HG03442 (cell line): Measurements from ENCODE around the gene RHO.

Source experiments
- ATAC-seq: cut with Tn5 transposase; IDR thresholded peaks from one replicate; pipeline ENCODE4 v1.9.1; 2021; ENCODE audit warnings: mild to moderate bottlenecking, moderate library complexity; ENCODE audit not compliant: unreplicated experiment

Gene RHO

DNA sequence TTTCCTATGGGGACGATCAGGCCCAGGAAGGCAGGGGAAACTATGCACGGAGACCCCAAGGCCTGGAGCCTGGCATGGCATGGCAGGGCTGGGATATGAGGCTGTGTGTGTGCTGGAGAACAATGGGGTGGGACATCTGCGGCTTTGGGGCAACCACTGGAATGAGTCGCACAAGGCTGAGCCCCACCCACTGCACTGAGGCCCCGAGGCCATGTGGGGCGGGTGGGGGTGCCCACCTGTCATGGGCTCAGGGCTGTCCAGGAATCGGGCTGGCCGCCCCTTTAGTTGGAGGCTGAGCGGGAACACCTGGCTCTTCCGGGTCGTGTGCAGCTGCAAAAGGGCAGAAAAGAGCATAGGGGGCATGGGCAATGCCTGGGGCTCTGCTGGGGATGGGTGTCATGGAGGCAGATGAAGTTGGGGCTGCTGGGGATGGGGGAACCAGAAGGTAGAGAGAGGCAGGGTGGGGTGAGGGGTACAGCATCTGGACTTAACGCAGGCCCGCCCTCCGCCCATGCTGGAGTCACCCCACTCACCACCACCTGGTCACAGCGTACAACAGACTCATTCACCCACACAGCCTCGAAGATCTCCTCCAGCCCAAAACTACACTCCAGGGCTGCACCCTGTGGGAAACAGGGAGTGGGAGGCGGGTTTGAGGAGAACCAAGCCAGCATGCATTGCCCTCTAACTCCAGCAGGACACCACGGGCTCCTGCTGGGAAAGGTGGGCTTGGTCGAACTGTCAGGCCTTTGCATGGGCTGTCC lies 47.0 kb downstream of the RHO start:
- ATAC-seq, result no peak

DNA sequence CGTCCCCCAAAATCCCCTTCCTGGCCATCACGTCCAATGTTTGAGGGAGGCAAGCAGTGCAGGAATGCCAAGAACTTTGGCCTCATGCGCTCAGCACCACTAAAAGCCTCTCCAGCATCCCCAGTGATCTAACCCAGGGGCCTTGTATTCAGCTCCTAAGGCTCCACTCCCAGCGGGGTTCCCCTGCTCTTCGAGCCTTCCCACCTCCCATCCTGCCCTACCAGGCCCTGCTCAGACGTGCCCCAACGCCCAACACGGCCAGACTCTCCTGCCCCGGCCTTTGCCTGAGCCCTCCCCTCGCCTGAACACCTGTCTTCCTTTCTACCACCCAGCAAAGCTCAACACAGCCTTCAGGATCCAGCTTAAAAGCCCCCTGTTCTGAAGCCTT lies 47.6 kb downstream of the RHO start:
- no peak for ATAC-seq

DNA sequence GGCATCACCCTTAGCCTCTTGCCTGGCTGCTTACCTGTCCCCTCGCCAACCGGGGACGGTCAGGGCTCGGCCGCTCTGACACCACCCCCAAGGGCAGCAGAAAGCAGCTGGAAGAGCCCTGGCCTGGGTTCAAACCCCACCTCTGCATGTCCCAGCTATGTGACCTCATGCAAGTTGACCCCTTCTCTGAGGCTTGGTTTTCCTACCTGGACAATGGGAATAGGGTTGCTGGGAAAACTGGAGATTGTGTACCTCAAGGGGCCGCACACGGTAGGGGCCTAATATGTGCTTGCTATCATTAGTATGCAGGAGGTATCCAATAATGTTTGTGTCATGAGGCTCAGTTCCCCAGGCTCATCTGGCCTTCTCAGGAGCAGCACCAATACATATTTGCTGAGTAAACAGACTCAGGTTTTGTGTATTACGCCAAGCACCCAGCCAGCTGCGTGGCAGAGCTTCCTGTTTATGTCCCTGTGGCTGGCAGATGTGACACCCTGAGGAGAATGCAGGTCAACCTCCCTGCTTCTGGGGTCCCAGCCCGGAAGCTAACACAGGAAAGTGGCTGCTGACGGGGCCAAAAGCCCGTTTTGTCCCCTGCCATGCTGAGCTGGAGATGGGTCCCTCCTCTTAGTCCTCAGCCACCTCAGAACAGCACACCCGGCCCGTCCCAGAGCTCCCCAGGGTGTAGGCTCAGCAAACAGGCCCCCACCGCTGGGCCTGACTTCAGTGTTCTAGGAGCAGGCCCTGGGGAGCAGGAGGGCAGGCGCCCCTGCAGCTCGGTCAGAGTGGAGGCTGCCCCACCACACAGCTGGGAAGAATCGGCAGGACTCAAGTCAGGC lies 48.3 kb downstream of the RHO start:
- ATAC-seq, result no peak

DNA sequence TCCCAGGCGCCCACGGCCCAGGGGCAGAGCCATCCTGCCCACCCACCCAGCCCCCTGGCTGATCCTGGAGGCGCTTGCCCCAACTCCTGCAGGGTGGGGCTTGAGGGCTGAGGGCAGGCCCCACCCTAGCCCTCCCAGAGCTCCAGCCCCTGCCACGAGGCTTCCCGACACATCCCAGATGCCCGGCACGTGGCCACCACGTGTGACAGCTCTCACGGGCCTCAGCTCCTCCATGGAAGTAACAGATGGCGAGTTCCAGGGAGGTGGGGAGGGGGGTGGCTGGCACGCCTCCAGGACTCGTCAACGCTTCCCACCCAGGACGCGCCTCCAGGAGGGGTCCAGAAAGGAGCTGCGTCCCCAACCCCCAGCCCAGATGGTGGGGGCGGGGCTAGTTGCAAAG lies 48.9 kb downstream of the RHO start:
- ATAC-seq, result no peak

DNA sequence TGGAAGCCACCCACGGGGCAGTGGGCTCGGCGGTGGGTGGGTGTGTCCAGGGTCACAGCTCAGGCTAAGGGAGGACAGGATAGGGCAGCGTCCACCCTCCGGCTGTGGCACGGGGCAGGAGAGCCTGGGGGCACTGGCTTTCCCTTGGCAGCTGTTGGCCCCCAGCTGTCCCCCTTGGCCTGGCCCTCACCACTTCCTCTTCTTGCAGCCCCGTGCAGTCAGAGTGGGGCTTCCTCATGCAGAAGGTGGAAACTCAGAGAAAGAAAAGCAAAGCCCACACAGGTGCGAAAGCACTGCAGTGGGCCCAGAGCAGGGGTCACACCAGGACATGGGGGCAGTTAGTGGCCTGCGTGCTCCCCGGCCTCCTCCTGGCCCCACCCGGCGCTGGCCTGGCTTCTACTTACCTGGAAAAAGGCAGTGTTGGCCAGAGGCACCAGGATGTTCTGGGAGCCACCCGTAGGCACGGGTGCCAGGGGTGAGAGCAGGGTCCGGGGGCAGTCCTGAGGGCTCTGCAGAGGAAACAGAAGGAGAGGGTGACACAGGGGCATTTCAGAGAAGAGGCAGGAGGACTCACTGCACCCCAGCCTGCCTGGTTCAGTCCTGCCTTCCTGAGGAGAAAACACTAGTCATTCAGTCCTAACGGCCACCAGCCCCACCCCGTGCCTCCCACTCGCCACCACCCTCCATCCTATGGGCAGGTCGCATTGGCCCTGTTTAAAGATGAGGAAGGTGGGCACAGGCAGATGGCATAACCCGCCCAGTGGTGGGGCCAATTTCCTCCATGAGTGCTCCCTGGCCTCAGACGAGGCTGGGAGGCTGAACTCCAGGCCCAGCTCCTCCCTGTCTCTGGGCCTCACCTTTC lies 49.7 kb downstream of the RHO start:
- no peak for ATAC-seq

DNA sequence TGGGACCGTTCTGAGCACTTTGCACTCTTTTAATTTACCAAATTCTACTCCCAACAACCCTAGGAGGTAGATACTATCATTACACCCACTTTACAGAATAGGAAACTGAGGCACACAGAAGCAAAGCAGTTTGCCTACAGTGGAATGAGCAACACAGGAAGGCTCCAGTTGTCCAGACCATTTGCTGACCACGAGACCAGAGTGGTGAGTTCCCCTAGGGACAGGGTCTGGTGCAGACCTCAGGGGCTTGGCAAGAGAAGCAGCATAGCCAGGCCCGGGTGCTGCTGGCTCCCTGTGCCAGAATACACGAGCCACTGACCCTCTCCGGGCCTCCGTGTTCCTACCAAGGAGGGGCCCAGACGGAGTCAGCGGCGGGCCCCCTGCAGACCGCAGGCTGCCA lies 51.6 kb downstream of the RHO start:
- no peak for ATAC-seq

DNA sequence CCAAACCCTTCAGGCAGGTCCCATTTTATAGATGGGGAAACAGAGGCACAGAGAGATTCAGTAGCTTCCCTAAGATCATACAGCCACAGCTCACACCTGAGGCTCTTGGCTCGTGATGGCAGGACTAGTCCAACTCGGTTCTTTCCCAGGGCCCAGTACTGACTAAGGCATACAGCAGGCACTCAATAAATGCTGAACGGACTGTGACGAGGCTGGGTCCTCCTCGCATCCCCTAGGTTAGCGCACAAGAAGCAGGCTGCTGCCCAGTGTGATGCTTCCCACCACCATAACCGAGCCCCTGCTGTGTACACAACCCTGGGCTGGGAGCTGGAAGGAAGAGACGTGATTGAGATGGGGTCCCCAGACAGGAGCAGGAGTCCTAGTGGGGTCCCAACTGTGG lies 53.2 kb downstream of the RHO start:
- no peak for ATAC-seq

DNA sequence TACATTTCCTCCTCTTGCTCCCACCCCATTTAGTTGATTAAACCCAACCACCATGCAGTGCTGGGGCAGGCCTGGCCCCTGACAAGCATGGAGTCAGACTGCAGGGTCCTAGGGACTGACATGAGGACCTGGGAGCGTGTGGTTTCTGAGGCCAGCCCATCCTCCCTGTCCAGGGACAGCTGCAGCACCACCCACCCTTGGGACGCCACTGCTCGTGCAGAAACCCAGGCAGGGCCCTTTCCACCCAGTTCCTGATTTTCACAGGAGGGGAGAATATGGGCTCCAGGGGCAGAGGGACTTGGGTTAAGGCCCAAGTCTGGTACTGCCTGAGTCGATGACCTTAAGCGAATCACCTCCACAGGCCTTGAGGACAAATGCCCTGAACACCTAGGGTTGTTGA lies 54.4 kb downstream of the RHO start:
- ATAC-seq, result no peak

DNA sequence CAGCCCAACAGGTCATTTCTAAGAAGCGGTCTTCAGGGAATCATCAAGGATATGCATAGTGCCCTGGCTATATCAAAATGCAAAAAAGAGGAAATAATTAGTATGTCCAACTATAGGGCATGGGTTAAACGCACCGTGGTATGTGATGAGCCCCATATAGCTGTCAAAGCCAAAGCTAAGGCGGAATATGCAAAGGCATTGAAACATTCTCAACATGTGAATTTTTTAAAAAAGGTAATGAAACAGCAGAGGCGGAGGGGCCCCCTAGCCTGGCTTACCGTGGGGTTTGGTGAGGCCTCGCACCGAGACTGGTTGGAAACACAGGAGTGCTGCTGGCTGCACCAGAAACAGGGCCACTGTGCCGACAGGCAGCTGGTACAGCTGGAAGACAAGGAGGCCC lies 54.9 kb downstream of the RHO start:
- no peak for ATAC-seq

DNA sequence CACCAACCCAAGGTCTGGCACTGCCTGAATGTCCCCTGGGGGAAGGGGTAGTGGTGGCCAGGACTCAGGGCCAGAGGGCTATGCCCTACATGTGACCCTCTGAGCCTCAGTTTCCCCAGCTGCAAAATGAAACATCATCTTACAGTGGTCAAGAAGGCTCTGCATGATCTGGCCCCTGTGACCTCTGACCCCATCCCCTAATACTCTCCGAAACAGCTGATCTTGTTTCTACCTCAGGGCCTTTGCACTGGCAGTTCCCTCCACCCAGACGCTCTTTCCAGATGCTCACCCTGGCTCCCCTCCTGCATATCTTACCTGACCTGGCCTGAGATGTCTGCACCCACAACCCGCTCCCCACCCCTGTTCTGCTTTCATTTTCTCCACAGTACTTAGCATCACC lies 56.2 kb downstream of the RHO start:
- ATAC-seq, result no peak
